Muscle layer of colon (tissue), 2 donors: ENCODE results near the gene PIP5K1A.
"Not testable (repeated sequence)": the region's sequence is repeated elsewhere in the genome, so short reads cannot be mapped to it uniquely, and the experiment has no call there.

Experiments used
- H3K27ac ChIP-seq: one replicate; pipeline ENCODE4 v1.7.0; 2013; ENCODE audit warnings: low read depth, mild to moderate bottlenecking, low read length, moderate library complexity
- H3K27me3 ChIP-seq, 2 donors: one replicate each; pipeline ENCODE4 v1.7.0; 2013; ENCODE audit warnings: low read length in 2 of 2, mild to moderate bottlenecking in 2 of 2; ENCODE audit not compliant: insufficient read depth in 2 of 2, control insufficient read depth in 1 of 2
- H3K36me3 ChIP-seq: one replicate; pipeline ENCODE4 v1.7.0; 2013; ENCODE audit warnings: mild to moderate bottlenecking, low read length; ENCODE audit not compliant: insufficient read depth
- H3K4me1 ChIP-seq: one replicate; pipeline ENCODE4 v1.7.0; 2013; ENCODE audit warnings: mild to moderate bottlenecking, low read length; ENCODE audit not compliant: insufficient read depth
- H3K4me3 ChIP-seq, 2 donors: one replicate each; pipeline ENCODE4 v1.7.0; 2013; ENCODE audit warnings: low read length in 2 of 2, low read depth in 1 of 2, mild to moderate bottlenecking in 1 of 2, moderate library complexity in 1 of 2
- H3K9ac ChIP-seq: one replicate; pipeline ENCODE4 v1.7.0; 2013; ENCODE audit warnings: low read length
- H3K9me3 ChIP-seq: one replicate; pipeline ENCODE4 v1.7.0; 2013; ENCODE audit warnings: mild to moderate bottlenecking, low read length
- donor health status: abdominal sarcoma.
- donor health status: Adenocarcinoma of cecum.

The PIP5K1A gene

GRCh38 chr1:151167116-151167515 lies 31.2 kb upstream of the PIP5K1A start:
- Histone ChIP-seq H3K4me3 (peak overlapping the region in 1 of 2 donors; percentile 92), H3K9ac (no peak overlapping the region), H3K4me1 (peaks cover 22% of the 10 kb centered on the region), H3K27ac (no peak overlapping the region), H3K27me3 (no peaks in the 10 kb centered on the region), H3K9me3 (no peaks in the 10 kb centered on the region), H3K36me3 (peaks cover 21% of the 10 kb centered on the region)

- H3K36me3 ChIP-seq = peaks cover 40% of the 10 kb centered on the region
- no peak overlapping the region for H3K9ac ChIP-seq
- no peaks in the 10 kb centered on the region for H3K9me3 ChIP-seq
- no peak overlapping the region for H3K27ac ChIP-seq
- H3K27me3 ChIP-seq = no peaks in the 10 kb centered on the region
- no peak overlapping the region for H3K4me3 ChIP-seq
- H3K4me1 ChIP-seq = peaks cover 11% of the 10 kb centered on the region
Measured at GRCh38 chr1:151171190-151171589, 27.2 kb upstream of the PIP5K1A start.

- Histone ChIP-seq H3K9me3 (no peaks in the 10 kb centered on the region), H3K27me3 (no peaks in the 10 kb centered on the region), H3K4me3 (no peak overlapping the region), H3K9ac (no peak overlapping the region), H3K27ac (no peak overlapping the region), H3K36me3 (peaks cover 51% of the 10 kb centered on the region), H3K4me1 (no peaks in the 10 kb centered on the region)
Measured at GRCh38 chr1:151175041-151175741, 23.2 kb upstream of the PIP5K1A start.

- peaks cover 58% of the 10 kb centered on the region for H3K36me3 ChIP-seq
- H3K4me1 ChIP-seq = no peaks in the 10 kb centered on the region
- no peak within 1 kb of the TSS for H3K9ac ChIP-seq
- H3K27me3 ChIP-seq = no peaks in the 10 kb centered on the region
- no peaks in the 10 kb centered on the region for H3K9me3 ChIP-seq
- no peak within 1 kb of the TSS for H3K27ac ChIP-seq
- no peak within 1 kb of the TSS for H3K4me3 ChIP-seq
Measured at GRCh38 chr1:151175863-151176262, 22.5 kb upstream of the PIP5K1A start, which contains the start of gene TMOD4. TMOD4 (minus strand) TSS chr1:151175981; CDS start chr1:151174875, 1,106 bp downstream.

- H3K4me1 ChIP-seq = no peaks in the 10 kb centered on the region
- no peaks in the 10 kb centered on the region for H3K27me3 ChIP-seq
- H3K9me3 ChIP-seq = no peaks in the 10 kb centered on the region
- H3K27ac ChIP-seq = no peak overlapping the region
- H3K36me3 ChIP-seq = peaks cover 64% of the 10 kb centered on the region
- no peak overlapping the region for H3K9ac ChIP-seq
- H3K4me3 ChIP-seq = no peak overlapping the region
Measured at GRCh38 chr1:151176514-151177045, 21.8 kb upstream of the PIP5K1A start.

GRCh38 chr1:151184211-151184610 lies 14.1 kb upstream of the PIP5K1A start:
- H3K36me3 ChIP-seq = peaks cover 53% of the 10 kb centered on the region
- H3K27ac ChIP-seq = no peak overlapping the region
- no peaks in the 10 kb centered on the region for H3K27me3 ChIP-seq
- H3K9ac ChIP-seq = no peak overlapping the region
- H3K4me3 ChIP-seq = no peak overlapping the region
- H3K9me3 ChIP-seq = no peaks in the 10 kb centered on the region
- peaks cover 12% of the 10 kb centered on the region for H3K4me1 ChIP-seq

GRCh38 chr1:151187205-151187604 lies 11.1 kb upstream of the PIP5K1A start:
- Histone ChIP-seq H3K4me1 (peaks cover 15% of the 10 kb centered on the region), H3K9ac (no peak overlapping the region), H3K27me3 (no peaks in the 10 kb centered on the region)

GRCh38 chr1:151188667-151189066 lies 9.7 kb upstream of the PIP5K1A start:
- Histone ChIP-seq H3K36me3 (peaks cover 21% of the 10 kb centered on the region), H3K27ac (peak overlapping the region; percentile 96), H3K4me3 (peak overlapping the region in 1 of 2 donors; percentile 88), H3K4me1 (peaks cover 15% of the 10 kb centered on the region)
- H3K27me3 ChIP-seq, H3K9me3 ChIP-seq, H3K9ac ChIP-seq: not testable (repeated sequence)

More at GRCh38 chr1:151187205-151187604, 11.1 kb upstream of the PIP5K1A start:
- no peak overlapping the region for H3K4me3 ChIP-seq
- no peak overlapping the region for H3K27ac ChIP-seq
- H3K36me3 ChIP-seq = peaks cover 33% of the 10 kb centered on the region
- H3K9me3 ChIP-seq = no peaks in the 10 kb centered on the region

- H3K9ac ChIP-seq = peak within 1 kb of the TSS; percentile 94
- H3K36me3 ChIP-seq = peaks cover 11% of the 10 kb centered on the region
- H3K4me3 ChIP-seq = peak within 1 kb of the TSS; percentile 87 to 88
- no peaks in the 10 kb centered on the region for H3K9me3 ChIP-seq
- peaks cover 15% of the 10 kb centered on the region for H3K4me1 ChIP-seq
- no peaks in the 10 kb centered on the region for H3K27me3 ChIP-seq
- peak within 1 kb of the TSS; percentile 96 for H3K27ac ChIP-seq
Measured at GRCh38 chr1:151189637-151190445, 8.5 kb upstream of the PIP5K1A start, which contains the start of gene VPS72. VPS72 (minus strand) TSS chr1:151190197; CDS start chr1:151190121, 76 bp downstream.

- no peaks in the 10 kb centered on the region for H3K27me3 ChIP-seq
- no peaks in the 10 kb centered on the region for H3K9me3 ChIP-seq
- H3K36me3 ChIP-seq = no peaks in the 10 kb centered on the region
- no peak overlapping the region for H3K9ac ChIP-seq
- peaks cover 15% of the 10 kb centered on the region for H3K4me1 ChIP-seq
- H3K27ac ChIP-seq = no peak overlapping the region
- no peak overlapping the region for H3K4me3 ChIP-seq
Measured at GRCh38 chr1:151192047-151192446, 6.3 kb upstream of the PIP5K1A start.

- no peak overlapping the region for H3K27ac ChIP-seq
- no peaks in the 10 kb centered on the region for H3K9me3 ChIP-seq
- no peak overlapping the region for H3K4me3 ChIP-seq
- H3K36me3 ChIP-seq = no peaks in the 10 kb centered on the region
- no peak overlapping the region for H3K9ac ChIP-seq
- peaks cover 17% of the 10 kb centered on the region for H3K4me1 ChIP-seq
- no peaks in the 10 kb centered on the region for H3K27me3 ChIP-seq
Measured at GRCh38 chr1:151193304-151193703, 5.0 kb upstream of the PIP5K1A start.
